ENCODE results near the gene TEX22. TPM values are rescaled to one million over a fixed set of nuclear protein-coding genes. Genes with fewer than 3 reads are reported as not detected.

The TEX22 gene
- total and polyA plus RNA-seq, 2 donors (not counting 1 experiment from before 2014, with no cell fraction given), result 0.05 to 0.33 TPM

GRCh38 chr14:105436891-105437722, 38.8 kb downstream of the TEX22 start:
- no peak overlapping the region for H3K9ac ChIP-seq (ENCODE audit: insufficient read depth, low read length)
- no peak overlapping the region for H3K4me3 ChIP-seq (replicated peaks in 1 of 4; ENCODE audit: control extremely low read depth in 1 of 4, insufficient read depth in 1 of 4, low read depth in 3 of 4, low read length in 4 of 4)
- TF ChIP-seq CTCF (conservative IDR thresholded peaks at IDR 0.05 in 1 of 2, IDR thresholded peaks at IDR 0.05 in 1 of 2; ENCODE audit: low read depth in 1 of 2, low read length in 2 of 2) (no peak), EZH2 (IDR thresholded peaks at IDR 0.05; ENCODE audit: low read length, missing control alignments) (no peak)
- H2AFZ ChIP-seq (ENCODE audit: low read length), result no peak overlapping the region
- no peaks in the 10 kb centered on the region for H3K9me3 ChIP-seq (ENCODE audit: control insufficient read depth, insufficient read depth, low read depth, low read length)
- H3K79me2 ChIP-seq (ENCODE audit: control insufficient read depth, insufficient read depth, low read length), result peaks cover 61% of the 10 kb centered on the region
- peaks cover 6% of the 10 kb centered on the region for H3K36me3 ChIP-seq (ENCODE audit: control insufficient read depth, insufficient read depth, low read length)
- no peak for DNase-seq (ENCODE audit: low read depth in 2 of 2)
- no peaks in the 10 kb centered on the region for H3K27me3 ChIP-seq (ENCODE audit: control insufficient read depth, insufficient read depth, low read length)
- H3K27ac ChIP-seq (ENCODE audit: insufficient read depth, low read length), result no peak overlapping the region
- H3K4me1 ChIP-seq (ENCODE audit: control insufficient read depth, extremely low read depth, insufficient read depth, low read length), result no peaks in the 10 kb centered on the region
- no peak overlapping the region for H3K4me2 ChIP-seq (ENCODE audit: extremely low read depth, insufficient read depth, low read length)
- H4K20me1 ChIP-seq (ENCODE audit: control insufficient read depth, extremely low read depth, insufficient read depth, low read length), result no peaks in the 10 kb centered on the region

GRCh38 chr14:105437723-105438500, 39.6 kb downstream of the TEX22 start:
- Histone ChIP-seq H3K9me3 (ENCODE audit: control insufficient read depth, insufficient read depth, low read depth, low read length) (no peaks in the 10 kb centered on the region), H3K4me1 (ENCODE audit: control insufficient read depth, extremely low read depth, insufficient read depth, low read length) (no peaks in the 10 kb centered on the region), H3K27me3 (ENCODE audit: control insufficient read depth, insufficient read depth, low read length) (no peaks in the 10 kb centered on the region), H3K27ac (ENCODE audit: insufficient read depth, low read length) (no peak overlapping the region), H3K4me2 (ENCODE audit: extremely low read depth, insufficient read depth, low read length) (no peak overlapping the region), H3K4me3 (replicated peaks in 1 of 4; ENCODE audit: control extremely low read depth in 1 of 4, insufficient read depth in 1 of 4, low read depth in 3 of 4, low read length in 4 of 4) (no peak overlapping the region), H4K20me1 (ENCODE audit: control insufficient read depth, extremely low read depth, insufficient read depth, low read length) (no peaks in the 10 kb centered on the region), H3K36me3 (ENCODE audit: control insufficient read depth, insufficient read depth, low read length) (peaks cover 6% of the 10 kb centered on the region), H2AFZ (ENCODE audit: low read length) (no peak overlapping the region), H3K79me2 (ENCODE audit: control insufficient read depth, insufficient read depth, low read length) (peaks cover 56% of the 10 kb centered on the region), H3K9ac (ENCODE audit: insufficient read depth, low read length) (no peak overlapping the region)
- TF ChIP-seq EZH2 (IDR thresholded peaks at IDR 0.05; ENCODE audit: low read length, missing control alignments), result no peak
- TF ChIP-seq CTCF (conservative IDR thresholded peaks at IDR 0.05 in 1 of 2, IDR thresholded peaks at IDR 0.05 in 1 of 2; ENCODE audit: low read depth in 1 of 2, low read length in 2 of 2), result no peak
- DNase-seq (ENCODE audit: low read depth in 2 of 2), result no peak

- DNase-seq (ENCODE audit: low read depth in 2 of 2), result no peak
- H3K9me3 ChIP-seq (ENCODE audit: control insufficient read depth, insufficient read depth, low read depth, low read length), result no peaks in the 10 kb centered on the region
- no peak overlapping the region for H3K9ac ChIP-seq (ENCODE audit: insufficient read depth, low read length)
- no peaks in the 10 kb centered on the region for H3K4me1 ChIP-seq (ENCODE audit: control insufficient read depth, extremely low read depth, insufficient read depth, low read length)
- peaks cover 47% of the 10 kb centered on the region for H3K79me2 ChIP-seq (ENCODE audit: control insufficient read depth, insufficient read depth, low read length)
- no peak overlapping the region for H3K4me3 ChIP-seq (replicated peaks in 1 of 4; ENCODE audit: control extremely low read depth in 1 of 4, insufficient read depth in 1 of 4, low read depth in 3 of 4, low read length in 4 of 4)
- H3K4me2 ChIP-seq (ENCODE audit: extremely low read depth, insufficient read depth, low read length), result no peak overlapping the region
- H3K27ac ChIP-seq (ENCODE audit: insufficient read depth, low read length), result no peak overlapping the region
- no peaks in the 10 kb centered on the region for H4K20me1 ChIP-seq (ENCODE audit: control insufficient read depth, extremely low read depth, insufficient read depth, low read length)
- no peaks in the 10 kb centered on the region for H3K27me3 ChIP-seq (ENCODE audit: control insufficient read depth, insufficient read depth, low read length)
- H3K36me3 ChIP-seq (ENCODE audit: control insufficient read depth, insufficient read depth, low read length), result peaks cover 6% of the 10 kb centered on the region
- no peak overlapping the region for H2AFZ ChIP-seq (ENCODE audit: low read length)
- TF ChIP-seq CTCF (conservative IDR thresholded peaks at IDR 0.05 in 1 of 2, IDR thresholded peaks at IDR 0.05 in 1 of 2; ENCODE audit: low read depth in 1 of 2, low read length in 2 of 2) (no peak), EZH2 (IDR thresholded peaks at IDR 0.05; ENCODE audit: low read length, missing control alignments) (no peak)
Observed at GRCh38 chr14:105439179-105439578, 40.8 kb downstream of the TEX22 start.

All from fibroblast of lung (primary cell).